ENCODE measurements around the gene LRP10.
A peak's percentile ranks its signal among the peaks of the same experiment; 100 is the strongest.
"Not testable (repeated sequence)": the region's sequence is repeated elsewhere in the genome, so short reads cannot be mapped to it uniquely, and the experiment has no call there.

The LRP10 gene

GRCh38 chr14:22910916-22911315, 39.4 kb downstream of the LRP10 start:
- H3K4me3 ChIP-seq (replicated peaks in 1 of 2; ENCODE audit: low read depth in 2 of 2, low read length in 2 of 2) = no peak overlapping the region
- DNase-seq (ENCODE audit: low read depth in 2 of 2) = no peak
- TF ChIP-seq, protein P1, sequence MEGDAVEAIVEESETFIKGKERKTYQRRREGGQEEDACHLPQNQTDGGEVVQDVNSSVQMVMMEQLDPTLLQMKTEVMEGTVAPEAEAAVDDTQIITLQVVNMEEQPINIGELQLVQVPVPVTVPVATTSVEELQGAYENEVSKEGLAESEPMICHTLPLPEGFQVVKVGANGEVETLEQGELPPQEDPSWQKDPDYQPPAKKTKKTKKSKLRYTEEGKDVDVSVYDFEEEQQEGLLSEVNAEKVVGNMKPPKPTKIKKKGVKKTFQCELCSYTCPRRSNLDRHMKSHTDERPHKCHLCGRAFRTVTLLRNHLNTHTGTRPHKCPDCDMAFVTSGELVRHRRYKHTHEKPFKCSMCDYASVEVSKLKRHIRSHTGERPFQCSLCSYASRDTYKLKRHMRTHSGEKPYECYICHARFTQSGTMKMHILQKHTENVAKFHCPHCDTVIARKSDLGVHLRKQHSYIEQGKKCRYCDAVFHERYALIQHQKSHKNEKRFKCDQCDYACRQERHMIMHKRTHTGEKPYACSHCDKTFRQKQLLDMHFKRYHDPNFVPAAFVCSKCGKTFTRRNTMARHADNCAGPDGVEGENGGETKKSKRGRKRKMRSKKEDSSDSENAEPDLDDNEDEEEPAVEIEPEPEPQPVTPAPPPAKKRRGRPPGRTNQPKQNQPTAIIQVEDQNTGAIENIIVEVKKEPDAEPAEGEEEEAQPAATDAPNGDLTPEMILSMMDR (IDR thresholded peaks at IDR 0.05; ENCODE audit: low read depth, low read length) = no peak

DNA sequence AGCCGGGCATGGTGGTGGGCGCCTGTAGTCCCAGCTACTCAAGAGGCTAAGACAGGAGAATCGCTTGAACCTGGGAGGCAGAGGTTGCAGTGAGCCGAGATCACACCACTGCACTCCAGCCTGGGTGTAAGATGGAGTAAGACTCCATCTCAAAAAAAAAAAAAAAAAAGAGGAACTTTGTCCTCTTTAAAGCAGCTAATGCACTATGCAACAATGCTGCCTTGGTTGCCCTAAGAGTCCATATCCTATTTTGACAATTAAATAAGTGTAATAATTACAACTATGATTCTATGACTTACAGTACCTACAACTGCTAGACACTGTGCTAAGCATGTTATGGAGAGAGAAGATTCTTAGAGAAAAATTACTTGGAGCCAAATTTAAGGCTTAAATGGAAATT, 43.3 kb downstream of the LRP10 start:
- H3K4me3 ChIP-seq (replicated peaks in 1 of 2; ENCODE audit: low read depth in 2 of 2, low read length in 2 of 2); DNase-seq (ENCODE audit: low read depth in 2 of 2): not testable (repeated sequence)

GRCh38 chr14:22915886-22916521, 44.5 kb downstream of the LRP10 start:
- peak; percentile 55 to 62 for DNase-seq (ENCODE audit: low read depth in 2 of 2)
- H3K4me3 ChIP-seq (replicated peaks in 1 of 2; ENCODE audit: low read depth in 2 of 2, low read length in 2 of 2) = no peak overlapping the region
- TF ChIP-seq, protein P1 (IDR thresholded peaks at IDR 0.05; ENCODE audit: low read depth, low read length) = no peak

DNA sequence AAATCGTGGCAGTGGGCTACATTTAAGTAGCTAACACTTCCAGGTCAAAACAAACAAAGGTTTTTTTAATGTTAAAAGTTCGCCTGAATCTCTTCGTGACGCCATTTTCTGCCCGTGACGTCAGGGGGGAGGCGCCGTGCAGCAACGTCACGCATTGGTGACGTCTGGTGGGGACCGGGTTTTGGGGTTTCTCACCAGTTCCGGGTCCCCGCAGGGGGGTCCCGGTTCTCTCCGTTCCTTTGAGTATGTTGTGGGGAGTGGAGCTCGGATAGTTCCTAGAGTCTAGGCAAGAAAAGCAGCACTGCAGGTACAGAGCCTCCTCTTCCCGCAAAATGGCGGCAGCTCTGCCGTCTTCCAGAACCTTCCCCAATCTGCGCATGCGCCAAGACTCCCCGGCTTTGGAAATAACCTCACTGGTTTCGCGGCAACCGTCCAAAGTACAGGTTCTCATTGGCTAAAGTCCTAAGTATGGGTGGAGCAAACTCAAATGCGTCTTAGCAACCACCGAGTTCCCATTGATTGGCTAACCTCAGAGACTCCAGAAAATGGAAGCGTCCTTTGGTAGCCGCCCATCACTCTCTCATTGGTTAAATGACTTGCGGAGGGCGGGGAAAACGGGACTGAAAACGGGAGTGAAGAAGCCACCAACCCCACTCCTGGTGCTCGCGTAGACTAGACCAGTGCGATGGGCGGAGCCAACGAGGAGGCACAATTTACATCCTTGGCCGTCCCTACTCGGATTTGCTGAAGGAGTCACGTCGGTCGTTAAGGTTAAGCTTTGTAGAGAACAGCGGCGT, 47.5 kb downstream of the LRP10 start, which contains the start of gene RBM23:
Gene RBM23, minus strand, starts transcription at position 346 of the 797 bp plus-strand sequence.
- TF ChIP-seq, protein P1 (IDR thresholded peaks at IDR 0.05; ENCODE audit: low read depth, low read length) = no peak
- DNase-seq (ENCODE audit: low read depth in 2 of 2) = peak; percentile 100
- peak within 1 kb of the TSS; percentile 58 to 69 for H3K4me3 ChIP-seq (replicated peaks in 1 of 2; ENCODE audit: low read depth in 2 of 2, low read length in 2 of 2)

GRCh38 chr14:22919601-22919921, 48.0 kb downstream of the LRP10 start:
- TF ChIP-seq, protein P1 (IDR thresholded peaks at IDR 0.05; ENCODE audit: low read depth, low read length) = no peak
- peak overlapping the region; percentile 16 to 39 for H3K4me3 ChIP-seq (replicated peaks in 1 of 2; ENCODE audit: low read depth in 2 of 2, low read length in 2 of 2)
- no peak for DNase-seq (ENCODE audit: low read depth in 2 of 2)

- TF ChIP-seq, protein P1 (IDR thresholded peaks at IDR 0.05; ENCODE audit: low read depth, low read length) = no peak
- no peak for DNase-seq (ENCODE audit: low read depth in 2 of 2)
- H3K4me3 ChIP-seq (replicated peaks in 1 of 2; ENCODE audit: low read depth in 2 of 2, low read length in 2 of 2) = no peak overlapping the region
Measured at GRCh38 chr14:22920697-22921096, 49.2 kb downstream of the LRP10 start.

DNA sequence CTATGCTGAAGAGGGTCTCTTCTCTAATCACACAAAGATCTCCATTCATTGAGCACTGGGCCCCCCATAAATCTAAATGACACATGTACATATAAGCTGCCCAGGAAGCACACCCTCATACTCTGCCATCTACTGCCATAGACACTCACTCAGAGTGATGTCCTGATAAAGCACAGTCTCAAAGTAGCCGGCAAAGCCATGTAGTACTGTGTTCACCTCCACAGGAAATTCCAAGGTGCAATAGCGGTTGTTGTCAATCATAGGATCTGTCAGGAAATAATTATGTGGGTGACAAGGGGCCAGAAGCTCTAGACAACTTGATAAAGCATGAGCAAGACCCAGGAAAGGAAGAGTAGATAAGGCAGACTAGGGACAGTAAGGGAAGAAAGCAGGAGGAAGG, 50.8 kb downstream of the LRP10 start:
- TF ChIP-seq, protein P1 (IDR thresholded peaks at IDR 0.05; ENCODE audit: low read depth, low read length) = no peak
- no peak overlapping the region for H3K4me3 ChIP-seq (replicated peaks in 1 of 2; ENCODE audit: low read depth in 2 of 2, low read length in 2 of 2)
- DNase-seq (ENCODE audit: low read depth in 2 of 2) = no peak

Data from cardiac fibroblast (primary cell).